Measurements from ENCODE around the gene PRKAG2. TPM values are rescaled to one million over a fixed set of nuclear protein-coding genes. Genes with fewer than 3 reads are reported as not detected.

PRKAG2 gene
- total and polyA plus RNA-seq, 2 experiments from 2014 or later: 9.1 to 14.9 TPM

DNA sequence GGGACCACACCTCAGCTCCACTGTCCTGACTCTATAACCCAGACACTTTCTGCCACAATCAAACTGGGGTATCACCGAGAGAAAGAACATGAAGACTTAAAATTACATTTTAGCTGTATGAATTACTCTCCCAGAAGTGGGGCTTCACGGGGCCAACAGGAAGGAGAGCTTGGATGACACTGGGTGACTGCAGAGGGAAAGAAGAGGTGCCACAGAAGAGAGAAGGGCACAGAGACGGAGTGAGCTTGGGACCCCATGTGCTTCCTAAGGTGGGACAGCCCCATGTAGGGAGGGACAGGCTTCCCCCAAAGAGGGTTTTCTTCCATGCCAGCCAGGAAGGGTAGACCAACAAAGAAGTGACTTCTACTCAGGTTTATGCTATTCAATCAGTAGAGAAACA, 195.2 kb downstream of the PRKAG2 start (continued):
- TF ChIP-seq, protein P1, sequence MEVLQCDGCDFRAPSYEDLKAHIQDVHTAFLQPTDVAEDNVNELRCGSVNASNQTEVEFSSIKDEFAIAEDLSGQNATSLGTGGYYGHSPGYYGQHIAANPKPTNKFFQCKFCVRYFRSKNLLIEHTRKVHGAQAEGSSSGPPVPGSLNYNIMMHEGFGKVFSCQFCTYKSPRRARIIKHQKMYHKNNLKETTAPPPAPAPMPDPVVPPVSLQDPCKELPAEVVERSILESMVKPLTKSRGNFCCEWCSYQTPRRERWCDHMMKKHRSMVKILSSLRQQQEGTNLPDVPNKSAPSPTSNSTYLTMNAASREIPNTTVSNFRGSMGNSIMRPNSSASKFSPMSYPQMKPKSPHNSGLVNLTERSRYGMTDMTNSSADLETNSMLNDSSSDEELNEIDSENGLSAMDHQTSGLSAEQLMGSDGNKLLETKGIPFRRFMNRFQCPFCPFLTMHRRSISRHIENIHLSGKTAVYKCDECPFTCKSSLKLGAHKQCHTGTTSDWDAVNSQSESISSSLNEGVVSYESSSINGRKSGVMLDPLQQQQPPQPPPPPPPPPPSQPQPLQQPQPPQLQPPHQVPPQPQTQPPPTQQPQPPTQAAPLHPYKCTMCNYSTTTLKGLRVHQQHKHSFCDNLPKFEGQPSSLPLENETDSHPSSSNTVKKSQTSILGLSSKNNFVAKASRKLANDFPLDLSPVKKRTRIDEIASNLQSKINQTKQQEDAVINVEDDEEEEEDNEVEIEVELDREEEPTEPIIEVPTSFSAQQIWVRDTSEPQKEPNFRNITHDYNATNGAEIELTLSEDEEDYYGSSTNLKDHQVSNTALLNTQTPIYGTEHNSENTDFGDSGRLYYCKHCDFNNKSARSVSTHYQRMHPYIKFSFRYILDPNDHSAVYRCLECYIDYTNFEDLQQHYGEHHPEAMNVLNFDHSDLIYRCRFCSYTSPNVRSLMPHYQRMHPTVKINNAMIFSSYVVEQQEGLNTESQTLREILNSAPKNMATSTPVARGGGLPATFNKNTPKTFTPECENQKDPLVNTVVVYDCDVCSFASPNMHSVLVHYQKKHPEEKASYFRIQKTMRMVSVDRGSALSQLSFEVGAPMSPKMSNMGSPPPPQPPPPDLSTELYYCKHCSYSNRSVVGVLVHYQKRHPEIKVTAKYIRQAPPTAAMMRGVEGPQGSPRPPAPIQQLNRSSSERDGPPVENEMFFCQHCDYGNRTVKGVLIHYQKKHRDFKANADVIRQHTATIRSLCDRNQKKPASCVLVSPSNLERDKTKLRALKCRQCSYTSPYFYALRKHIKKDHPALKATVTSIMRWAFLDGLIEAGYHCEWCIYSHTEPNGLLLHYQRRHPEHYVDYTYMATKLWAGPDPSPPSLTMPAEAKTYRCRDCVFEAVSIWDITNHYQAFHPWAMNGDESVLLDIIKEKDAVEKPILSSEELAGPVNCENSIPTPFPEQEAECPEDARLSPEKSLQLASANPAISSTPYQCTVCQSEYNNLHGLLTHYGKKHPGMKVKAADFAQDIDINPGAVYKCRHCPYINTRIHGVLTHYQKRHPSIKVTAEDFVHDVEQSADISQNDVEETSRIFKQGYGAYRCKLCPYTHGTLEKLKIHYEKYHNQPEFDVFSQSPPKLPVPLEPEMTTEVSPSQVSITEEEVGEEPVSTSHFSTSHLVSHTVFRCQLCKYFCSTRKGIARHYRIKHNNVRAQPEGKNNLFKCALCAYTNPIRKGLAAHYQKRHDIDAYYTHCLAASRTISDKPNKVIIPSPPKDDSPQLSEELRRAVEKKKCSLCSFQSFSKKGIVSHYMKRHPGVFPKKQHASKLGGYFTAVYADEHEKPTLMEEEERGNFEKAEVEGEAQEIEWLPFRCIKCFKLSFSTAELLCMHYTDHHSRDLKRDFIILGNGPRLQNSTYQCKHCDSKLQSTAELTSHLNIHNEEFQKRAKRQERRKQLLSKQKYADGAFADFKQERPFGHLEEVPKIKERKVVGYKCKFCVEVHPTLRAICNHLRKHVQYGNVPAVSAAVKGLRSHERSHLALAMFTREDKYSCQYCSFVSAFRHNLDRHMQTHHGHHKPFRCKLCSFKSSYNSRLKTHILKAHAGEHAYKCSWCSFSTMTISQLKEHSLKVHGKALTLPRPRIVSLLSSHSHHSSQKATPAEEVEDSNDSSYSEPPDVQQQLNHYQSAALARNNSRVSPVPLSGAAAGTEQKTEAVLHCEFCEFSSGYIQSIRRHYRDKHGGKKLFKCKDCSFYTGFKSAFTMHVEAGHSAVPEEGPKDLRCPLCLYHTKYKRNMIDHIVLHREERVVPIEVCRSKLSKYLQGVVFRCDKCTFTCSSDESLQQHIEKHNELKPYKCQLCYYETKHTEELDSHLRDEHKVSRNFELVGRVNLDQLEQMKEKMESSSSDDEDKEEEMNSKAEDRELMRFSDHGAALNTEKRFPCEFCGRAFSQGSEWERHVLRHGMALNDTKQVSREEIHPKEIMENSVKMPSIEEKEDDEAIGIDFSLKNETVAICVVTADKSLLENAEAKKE (CRISPR knock-in tag; IDR thresholded peaks at IDR 0.05): no peak
- TF ChIP-seq ZNF331 (CRISPR knock-in tag; IDR thresholded peaks at IDR 0.05; ENCODE audit: low read depth) (no peak), EZH2phosphoT487 (IDR thresholded peaks at IDR 0.05; ENCODE audit: unreplicated experiment) (no peak), EZH2 (IDR thresholded peaks at IDR 0.05; ENCODE audit: low read depth, unreplicated experiment) (no peak), ZNF114 (CRISPR knock-in tag; IDR thresholded peaks at IDR 0.05) (no peak)
- TF ChIP-seq, protein P2, sequence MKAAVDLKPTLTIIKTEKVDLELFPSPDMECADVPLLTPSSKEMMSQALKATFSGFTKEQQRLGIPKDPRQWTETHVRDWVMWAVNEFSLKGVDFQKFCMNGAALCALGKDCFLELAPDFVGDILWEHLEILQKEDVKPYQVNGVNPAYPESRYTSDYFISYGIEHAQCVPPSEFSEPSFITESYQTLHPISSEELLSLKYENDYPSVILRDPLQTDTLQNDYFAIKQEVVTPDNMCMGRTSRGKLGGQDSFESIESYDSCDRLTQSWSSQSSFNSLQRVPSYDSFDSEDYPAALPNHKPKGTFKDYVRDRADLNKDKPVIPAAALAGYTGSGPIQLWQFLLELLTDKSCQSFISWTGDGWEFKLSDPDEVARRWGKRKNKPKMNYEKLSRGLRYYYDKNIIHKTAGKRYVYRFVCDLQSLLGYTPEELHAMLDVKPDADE (IDR thresholded peaks at IDR 0.05): no peak
- TF ChIP-seq, protein P3, sequence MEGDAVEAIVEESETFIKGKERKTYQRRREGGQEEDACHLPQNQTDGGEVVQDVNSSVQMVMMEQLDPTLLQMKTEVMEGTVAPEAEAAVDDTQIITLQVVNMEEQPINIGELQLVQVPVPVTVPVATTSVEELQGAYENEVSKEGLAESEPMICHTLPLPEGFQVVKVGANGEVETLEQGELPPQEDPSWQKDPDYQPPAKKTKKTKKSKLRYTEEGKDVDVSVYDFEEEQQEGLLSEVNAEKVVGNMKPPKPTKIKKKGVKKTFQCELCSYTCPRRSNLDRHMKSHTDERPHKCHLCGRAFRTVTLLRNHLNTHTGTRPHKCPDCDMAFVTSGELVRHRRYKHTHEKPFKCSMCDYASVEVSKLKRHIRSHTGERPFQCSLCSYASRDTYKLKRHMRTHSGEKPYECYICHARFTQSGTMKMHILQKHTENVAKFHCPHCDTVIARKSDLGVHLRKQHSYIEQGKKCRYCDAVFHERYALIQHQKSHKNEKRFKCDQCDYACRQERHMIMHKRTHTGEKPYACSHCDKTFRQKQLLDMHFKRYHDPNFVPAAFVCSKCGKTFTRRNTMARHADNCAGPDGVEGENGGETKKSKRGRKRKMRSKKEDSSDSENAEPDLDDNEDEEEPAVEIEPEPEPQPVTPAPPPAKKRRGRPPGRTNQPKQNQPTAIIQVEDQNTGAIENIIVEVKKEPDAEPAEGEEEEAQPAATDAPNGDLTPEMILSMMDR (conservative IDR thresholded peaks at IDR 0.05; ENCODE audit: low read depth in 2 of 2): no peak
